ENCODE data around the gene NIPAL4.

NIPAL4 gene

GRCh38 chr5:157523976-157524375, 64.0 kb downstream of the NIPAL4 start:
- no peak for TF ChIP-seq POLR2A (IDR thresholded peaks at IDR 0.05; ENCODE audit: low read depth, low read length)
- FAIRE-seq (no peak), DNase-seq (ENCODE audit: insufficient read length, low spot score) (no peak)
